Liver (tissue), 9 donors: ENCODE measurements around the gene MYOCOS. TPM values are rescaled to one million over a fixed set of nuclear protein-coding genes. Genes with fewer than 3 reads are reported as not detected.

Experiments
- DNase-seq: peaks from one replicate; pipeline ENCODE4 v3.0.0-alpha.2; 2017; ENCODE audit warnings: low spot score
- H3K27ac ChIP-seq, 2 donors: one replicate each; pipeline ENCODE4 v1.7.0; 2013; ENCODE audit warnings: inconsistent platforms in 2 of 2, low read length in 2 of 2, control low read depth in 1 of 2, low read depth in 1 of 2, mild to moderate bottlenecking in 1 of 2
- H3K27me3 ChIP-seq, 4 donors: one replicate each; pipeline versions ENCODE4 v1.6.1 to v1.7.0; 2013; ENCODE audit warnings: low read length in 3 of 4, inconsistent platforms in 1 of 4, mild to moderate bottlenecking in 1 of 4, moderate library complexity in 1 of 4; ENCODE audit not compliant: control insufficient read depth in 4 of 4, insufficient read depth in 4 of 4
- H3K36me3 ChIP-seq, 4 donors: one replicate each; pipeline versions ENCODE4 v1.6.1 to v1.7.0; 2013; ENCODE audit warnings: low read length in 3 of 4, mild to moderate bottlenecking in 3 of 4, low read depth in 1 of 4, moderate library complexity in 1 of 4; ENCODE audit not compliant: control insufficient read depth in 4 of 4, insufficient read depth in 3 of 4
- H3K4me1 ChIP-seq, 4 donors: one replicate each; pipeline versions ENCODE4 v1.6.1 to v1.7.0; 2013; ENCODE audit warnings: low read length in 3 of 4, mild to moderate bottlenecking in 3 of 4, moderate library complexity in 1 of 4; ENCODE audit not compliant: control insufficient read depth in 4 of 4, insufficient read depth in 4 of 4
- H3K4me3 ChIP-seq, 3 donors: one replicate each; pipeline versions ENCODE4 v1.6.1 to v1.7.0; 2013; ENCODE audit warnings: low read length in 3 of 3, control low read depth in 1 of 3, low read depth in 1 of 3, mild to moderate bottlenecking in 1 of 3
- H3K9ac ChIP-seq, 2 donors: one replicate each; pipeline ENCODE4 v1.7.0; 2013; ENCODE audit warnings: low read length in 2 of 2, mild to moderate bottlenecking in 2 of 2, moderate library complexity in 2 of 2, control low read depth in 1 of 2, low read depth in 1 of 2
- H3K9me3 ChIP-seq, 4 donors: one replicate each; pipeline versions ENCODE4 v1.6.1 to v1.7.0; 2013; ENCODE audit warnings: low read length in 3 of 4; ENCODE audit not compliant: control insufficient read depth in 4 of 4
- EGR1 ChIP-seq, 2 donors: IDR thresholded peaks; 2 replicates each; pipeline ENCODE4 v1.6.1; 2016 to 2018; ENCODE audit warnings: antibody characterized with exemption in 2 of 2, low read depth in 2 of 2
- FOXA1 ChIP-seq: IDR thresholded peaks from 2 replicates; pipeline ENCODE4 v1.6.1; 2016; ENCODE audit warnings: antibody characterized with exemption
- FOXA2 ChIP-seq: IDR thresholded peaks from 2 replicates; pipeline ENCODE4 v1.6.1; 2016; ENCODE audit warnings: antibody characterized with exemption
- GABPA ChIP-seq, 2 donors: IDR thresholded peaks in 1 of 2; conservative IDR thresholded peaks in 1 of 2; 2 replicates each; pipeline ENCODE4 v1.6.1; 2016; ENCODE audit warnings: antibody characterized with exemption in 2 of 2, mild to moderate bottlenecking in 1 of 2, moderate library complexity in 1 of 2
- HNF4A ChIP-seq, 2 donors: conservative IDR thresholded peaks; 2 replicates each; pipeline ENCODE4 v1.6.1; 2016; ENCODE audit warnings: antibody characterized with exemption in 2 of 2, mild to moderate bottlenecking in 2 of 2
- HNF4G ChIP-seq: IDR thresholded peaks from 2 replicates; pipeline ENCODE4 v1.6.1; 2016; ENCODE audit warnings: antibody characterized with exemption
- JUND ChIP-seq, 2 donors: IDR thresholded peaks; 2 replicates each; pipeline ENCODE4 v1.6.1; 2016; ENCODE audit warnings: antibody characterized with exemption in 2 of 2
- NR2F2 ChIP-seq: IDR thresholded peaks from 2 replicates; pipeline ENCODE4 v1.6.1; 2016; ENCODE audit warnings: antibody characterized with exemption
- RAD21 ChIP-seq, 2 donors: IDR thresholded peaks; 2 replicates each; pipeline ENCODE4 v1.6.1; 2016; ENCODE audit warnings: antibody characterized with exemption in 2 of 2, mild to moderate bottlenecking in 2 of 2
- RXRA ChIP-seq, 2 donors: IDR thresholded peaks; 2 replicates each; pipeline ENCODE4 v1.6.1; 2017 to 2018; ENCODE audit warnings: antibody characterized with exemption in 2 of 2, mild to moderate bottlenecking in 1 of 2
- SP1 ChIP-seq: IDR thresholded peaks from 2 replicates; pipeline ENCODE4 v1.6.1; 2018; ENCODE audit warnings: antibody characterized with exemption, mild to moderate bottlenecking
- TAF1 ChIP-seq: conservative IDR thresholded peaks from 2 replicates; pipeline ENCODE4 v1.6.1; 2016; ENCODE audit warnings: antibody characterized with exemption, mild to moderate bottlenecking
- YY1 ChIP-seq: IDR thresholded peaks from 2 replicates; pipeline ENCODE4 v1.6.1; 2016; ENCODE audit warnings: antibody characterized with exemption, mild to moderate bottlenecking
- WGBS: extraction: QIAGEN DNeasy Blood & Tissue Kit; methylation state at CpG from one replicate; pipeline ENCODE4 v1.1.7; 2013; 5-methylcytosine and 5-hydroxymethylcytosine counted together
- polyA plus RNA-seq, 2 donors: library from polyadenylated mRNA; stranded (reverse) in 1 of 2; unstranded in 1 of 2; fragments of 200-250 nt in 1 of 2; fragments of >200 nt in 1 of 2; fragmentation: Nextera tagmentation in 1 of 2; extraction: Ambion mirVana in 1 of 2; gene quantifications; one replicate each; pipeline versions ENCODE4 v1.2.1 to v1.2.3, GENCODE V29; 2013 to 2015
- total RNA-seq, 2 donors: library from RNA; depleted of rRNA; stranded (reverse); fragments of >200 nt; gene quantifications; one replicate each; pipeline ENCODE4 v1.2.3, GENCODE V29; 2014
- TF ChIP-seq, protein P1 (sequence below): IDR thresholded peaks from 2 replicates; pipeline ENCODE4 v1.6.1; 2016; ENCODE audit warnings: antibody characterized with exemption
- TF ChIP-seq, protein P2 (sequence below): IDR thresholded peaks from 2 replicates; pipeline ENCODE4 v1.6.1; 2016; ENCODE audit warnings: antibody characterized with exemption
- TF ChIP-seq, protein P3 (sequence below): fragments of 150-350 bp; IDR thresholded peaks from 2 replicates; pipeline ENCODE4 v1.5.1; 2017; ENCODE audit warnings: improper control_type of control experiment, low read depth, low read length; ENCODE audit not compliant: missing input control
- TF ChIP-seq, protein P4 (sequence below): IDR thresholded peaks from 2 replicates; pipeline ENCODE4 v1.6.1; 2016; ENCODE audit warnings: antibody characterized with exemption
- TF ChIP-seq, protein P5 (sequence below): IDR thresholded peaks from 2 replicates; pipeline ENCODE4 v1.6.1; 2016; ENCODE audit warnings: antibody characterized with exemption, mild to moderate bottlenecking
- donor health status: healthy.
- donor health status: healthy.
- donor health status: healthy.
- donor health status: healthy.
- donor health status: healthy.

Gene MYOCOS
- total and polyA plus RNA-seq, 4 donors, result 0.08 TPM; not detected in 3

DNA sequence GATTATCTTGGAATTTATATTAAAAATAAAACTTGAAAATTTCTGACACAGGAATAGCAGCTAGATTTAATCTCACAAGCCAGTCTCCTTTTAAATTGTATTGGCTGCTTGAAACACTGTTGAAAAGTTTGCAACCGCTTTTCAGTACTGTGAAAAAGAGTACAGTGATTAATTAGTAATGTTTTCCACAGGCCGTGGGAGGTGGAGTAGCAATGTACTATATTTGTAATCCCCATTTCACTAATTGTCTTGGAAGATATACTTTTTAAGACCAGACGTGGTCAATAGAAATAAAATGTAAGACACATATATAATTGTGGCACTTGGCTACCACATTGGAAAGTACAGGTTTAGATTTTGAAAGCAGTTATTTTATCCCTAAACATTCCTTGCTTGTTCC lies 40.8 kb upstream of the MYOCOS start:
- DNase-seq, result no peak
- H3K27ac ChIP-seq, result no peak overlapping the region
- no peak overlapping the region for H3K4me3 ChIP-seq
- no peaks in the 10 kb centered on the region for H3K9me3 ChIP-seq
- peaks cover 7 to 66% (median 51%) of the 10 kb centered on the region in 4 donors for H3K36me3 ChIP-seq
- no peaks in the 10 kb centered on the region for H3K4me1 ChIP-seq
- no peaks in the 10 kb centered on the region for H3K27me3 ChIP-seq
- WGBS, result 92% methylated on average over 3 of the region's 3 CpGs
- no peak overlapping the region for H3K9ac ChIP-seq
- TF ChIP-seq RXRA (IDR thresholded peaks at IDR 0.05) (no peak), JUND (IDR thresholded peaks at IDR 0.05) (no peak), RAD21 (IDR thresholded peaks at IDR 0.05) (no peak), SP1 (no peak), EGR1 (IDR thresholded peaks at IDR 0.05; ENCODE audit: low read depth in 2 of 2) (no peak), FOXA2 (no peak), FOXA1 (no peak), HNF4G (no peak), NR2F2 (no peak), HNF4A (conservative IDR thresholded peaks at IDR 0.05) (no peak), TAF1 (no peak), GABPA (IDR thresholded peaks at IDR 0.05 in 1 of 2, conservative IDR thresholded peaks at IDR 0.05 in 1 of 2) (no peak), YY1 (no peak)
- TF ChIP-seq, protein P1, sequence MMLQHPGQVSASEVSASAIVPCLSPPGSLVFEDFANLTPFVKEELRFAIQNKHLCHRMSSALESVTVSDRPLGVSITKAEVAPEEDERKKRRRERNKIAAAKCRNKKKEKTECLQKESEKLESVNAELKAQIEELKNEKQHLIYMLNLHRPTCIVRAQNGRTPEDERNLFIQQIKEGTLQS, result no peak
- TF ChIP-seq, protein P2, sequence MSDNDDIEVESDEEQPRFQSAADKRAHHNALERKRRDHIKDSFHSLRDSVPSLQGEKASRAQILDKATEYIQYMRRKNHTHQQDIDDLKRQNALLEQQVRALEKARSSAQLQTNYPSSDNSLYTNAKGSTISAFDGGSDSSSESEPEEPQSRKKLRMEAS, result no peak
- TF ChIP-seq, protein P3, sequence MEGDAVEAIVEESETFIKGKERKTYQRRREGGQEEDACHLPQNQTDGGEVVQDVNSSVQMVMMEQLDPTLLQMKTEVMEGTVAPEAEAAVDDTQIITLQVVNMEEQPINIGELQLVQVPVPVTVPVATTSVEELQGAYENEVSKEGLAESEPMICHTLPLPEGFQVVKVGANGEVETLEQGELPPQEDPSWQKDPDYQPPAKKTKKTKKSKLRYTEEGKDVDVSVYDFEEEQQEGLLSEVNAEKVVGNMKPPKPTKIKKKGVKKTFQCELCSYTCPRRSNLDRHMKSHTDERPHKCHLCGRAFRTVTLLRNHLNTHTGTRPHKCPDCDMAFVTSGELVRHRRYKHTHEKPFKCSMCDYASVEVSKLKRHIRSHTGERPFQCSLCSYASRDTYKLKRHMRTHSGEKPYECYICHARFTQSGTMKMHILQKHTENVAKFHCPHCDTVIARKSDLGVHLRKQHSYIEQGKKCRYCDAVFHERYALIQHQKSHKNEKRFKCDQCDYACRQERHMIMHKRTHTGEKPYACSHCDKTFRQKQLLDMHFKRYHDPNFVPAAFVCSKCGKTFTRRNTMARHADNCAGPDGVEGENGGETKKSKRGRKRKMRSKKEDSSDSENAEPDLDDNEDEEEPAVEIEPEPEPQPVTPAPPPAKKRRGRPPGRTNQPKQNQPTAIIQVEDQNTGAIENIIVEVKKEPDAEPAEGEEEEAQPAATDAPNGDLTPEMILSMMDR, result no peak
- TF ChIP-seq, protein P4, sequence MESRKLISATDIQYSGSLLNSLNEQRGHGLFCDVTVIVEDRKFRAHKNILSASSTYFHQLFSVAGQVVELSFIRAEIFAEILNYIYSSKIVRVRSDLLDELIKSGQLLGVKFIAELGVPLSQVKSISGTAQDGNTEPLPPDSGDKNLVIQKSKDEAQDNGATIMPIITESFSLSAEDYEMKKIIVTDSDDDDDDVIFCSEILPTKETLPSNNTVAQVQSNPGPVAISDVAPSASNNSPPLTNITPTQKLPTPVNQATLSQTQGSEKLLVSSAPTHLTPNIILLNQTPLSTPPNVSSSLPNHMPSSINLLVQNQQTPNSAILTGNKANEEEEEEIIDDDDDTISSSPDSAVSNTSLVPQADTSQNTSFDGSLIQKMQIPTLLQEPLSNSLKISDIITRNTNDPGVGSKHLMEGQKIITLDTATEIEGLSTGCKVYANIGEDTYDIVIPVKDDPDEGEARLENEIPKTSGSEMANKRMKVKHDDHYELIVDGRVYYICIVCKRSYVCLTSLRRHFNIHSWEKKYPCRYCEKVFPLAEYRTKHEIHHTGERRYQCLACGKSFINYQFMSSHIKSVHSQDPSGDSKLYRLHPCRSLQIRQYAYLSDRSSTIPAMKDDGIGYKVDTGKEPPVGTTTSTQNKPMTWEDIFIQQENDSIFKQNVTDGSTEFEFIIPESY, result no peak
- TF ChIP-seq, protein P5, sequence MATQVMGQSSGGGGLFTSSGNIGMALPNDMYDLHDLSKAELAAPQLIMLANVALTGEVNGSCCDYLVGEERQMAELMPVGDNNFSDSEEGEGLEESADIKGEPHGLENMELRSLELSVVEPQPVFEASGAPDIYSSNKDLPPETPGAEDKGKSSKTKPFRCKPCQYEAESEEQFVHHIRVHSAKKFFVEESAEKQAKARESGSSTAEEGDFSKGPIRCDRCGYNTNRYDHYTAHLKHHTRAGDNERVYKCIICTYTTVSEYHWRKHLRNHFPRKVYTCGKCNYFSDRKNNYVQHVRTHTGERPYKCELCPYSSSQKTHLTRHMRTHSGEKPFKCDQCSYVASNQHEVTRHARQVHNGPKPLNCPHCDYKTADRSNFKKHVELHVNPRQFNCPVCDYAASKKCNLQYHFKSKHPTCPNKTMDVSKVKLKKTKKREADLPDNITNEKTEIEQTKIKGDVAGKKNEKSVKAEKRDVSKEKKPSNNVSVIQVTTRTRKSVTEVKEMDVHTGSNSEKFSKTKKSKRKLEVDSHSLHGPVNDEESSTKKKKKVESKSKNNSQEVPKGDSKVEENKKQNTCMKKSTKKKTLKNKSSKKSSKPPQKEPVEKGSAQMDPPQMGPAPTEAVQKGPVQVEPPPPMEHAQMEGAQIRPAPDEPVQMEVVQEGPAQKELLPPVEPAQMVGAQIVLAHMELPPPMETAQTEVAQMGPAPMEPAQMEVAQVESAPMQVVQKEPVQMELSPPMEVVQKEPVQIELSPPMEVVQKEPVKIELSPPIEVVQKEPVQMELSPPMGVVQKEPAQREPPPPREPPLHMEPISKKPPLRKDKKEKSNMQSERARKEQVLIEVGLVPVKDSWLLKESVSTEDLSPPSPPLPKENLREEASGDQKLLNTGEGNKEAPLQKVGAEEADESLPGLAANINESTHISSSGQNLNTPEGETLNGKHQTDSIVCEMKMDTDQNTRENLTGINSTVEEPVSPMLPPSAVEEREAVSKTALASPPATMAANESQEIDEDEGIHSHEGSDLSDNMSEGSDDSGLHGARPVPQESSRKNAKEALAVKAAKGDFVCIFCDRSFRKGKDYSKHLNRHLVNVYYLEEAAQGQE, result no peak
